B cell (primary cell): ENCODE data around the gene CTNNA1. TPM values are rescaled to one million over a fixed set of nuclear protein-coding genes. Genes with fewer than 3 reads are reported as not detected.
"Not testable (repeated sequence)": the region's sequence is repeated elsewhere in the genome, so short reads cannot be mapped to it uniquely, and the experiment has no call there.

Experiments
- ATAC-seq: fragments of 200-7000 bp; cut with Tn5 transposase; one replicate; pipeline ENCODE4 v1.10.0; 2021; ENCODE audit warnings: low read depth, mild to moderate bottlenecking, moderate number of reproducible peaks, moderate library complexity
- CTCF ChIA-PET: fragments of 350-600 bp; sonication (Branson Sonifier 250); formaldehyde crosslinking; loops from one replicate; lab custom pipeline; 2021; ENCODE audit warnings: antibody characterized with exemption, inconsistent platforms; lab: Charles Lee
- POLR2A ChIA-PET: fragments of 350-600 bp; sonication (Branson Sonifier 250); formaldehyde crosslinking; loops from one replicate; lab custom pipeline; 2021; ENCODE audit warnings: antibody characterized with exemption; lab: Charles Lee
- DNase-seq: peaks from one replicate; pipeline ENCODE4 v3.0.0; 2013
- H2AFZ ChIP-seq: 2 replicates; pipeline ENCODE4 v1.6.1; 2012; ENCODE audit warnings: mild to moderate bottlenecking, low read depth, low read length; ENCODE audit not compliant: insufficient read depth, poor library complexity, severe bottlenecking
- H3K27ac ChIP-seq, 2 donors: 1 replicate in 1 of 2; 2 replicates in 1 of 2; pipeline ENCODE4 v1.5.1; 2012 to 2013; ENCODE audit warnings: low read length in 2 of 2, mild to moderate bottlenecking in 2 of 2, moderate library complexity in 1 of 2
- H3K27me3 ChIP-seq, 4 experiments: fragments of 200-600 bp in 1 of 4; sonication (generic) in 1 of 4; replicated peaks in 1 of 4; 1 replicate in 2 of 4; 2 replicates in 2 of 4; pipeline versions ENCODE4 v1.6.1 to v1.7.0; 2013 to 2016; ENCODE audit warnings: low read length in 3 of 4, mild to moderate bottlenecking in 2 of 4, mixed read lengths in 1 of 4, moderate library complexity in 1 of 4; ENCODE audit not compliant: insufficient read depth in 4 of 4, control insufficient read depth in 3 of 4; ENCODE audit errors: control extremely low read depth in 1 of 4
- H3K36me3 ChIP-seq, 2 experiments: replicated peaks in 1 of 2; 1 replicate in 1 of 2; 2 replicates in 1 of 2; pipeline versions ENCODE4 v1.6.1 to v1.7.1; 2013; ENCODE audit warnings: low read length in 1 of 2; ENCODE audit not compliant: insufficient read depth in 2 of 2, control insufficient read depth in 1 of 2; ENCODE audit errors: control extremely low read depth in 1 of 2, extremely low read depth in 1 of 2
- H3K4me1 ChIP-seq, 2 donors: fragments of 200-600 bp in 1 of 2; sonication (generic) in 1 of 2; 1 replicate in 1 of 2; 2 replicates in 1 of 2; pipeline versions ENCODE4 v1.5.1 to v1.6.1; 2013 to 2017; ENCODE audit warnings: low read length in 2 of 2; ENCODE audit not compliant: control insufficient read depth in 2 of 2, insufficient read depth in 2 of 2
- H3K4me2 ChIP-seq: replicated peaks from 2 replicates; pipeline ENCODE3; 2012; ENCODE audit warnings: mild to moderate bottlenecking, low read depth, low read length; ENCODE audit not compliant: poor library complexity, severe bottlenecking
- H3K4me3 ChIP-seq, 5 experiments: fragments of 200-600 bp in 1 of 5; sonication (generic) in 1 of 5; 1 replicate in 3 of 5; 2 replicates in 2 of 5; pipeline versions ENCODE4 v1.5.1 to v1.7.0; 2011 to 2016; ENCODE audit warnings: low read length in 4 of 5, mild to moderate bottlenecking in 4 of 5, low read depth in 2 of 5, control low read depth in 1 of 5, moderate library complexity in 1 of 5; ENCODE audit not compliant: insufficient read depth in 1 of 5; ENCODE audit errors: control extremely low read depth in 1 of 5, extremely low read depth in 1 of 5
- H3K79me2 ChIP-seq: fragments of 200-600 bp; sonication (generic); one replicate; pipeline ENCODE4 v1.6.0; 2016; ENCODE audit warnings: low read length; ENCODE audit not compliant: control insufficient read depth, insufficient read depth
- H3K9ac ChIP-seq: fragments of 200-600 bp; sonication (generic); 2 replicates; pipeline ENCODE4 v1.6.1; 2017; ENCODE audit warnings: mild to moderate bottlenecking, low read length, moderate library complexity
- H3K9me3 ChIP-seq, 3 donors: one replicate each; pipeline versions ENCODE4 v1.6.1 to v1.7.1; 2013; ENCODE audit warnings: low read length in 2 of 3; ENCODE audit not compliant: control insufficient read depth in 2 of 3, insufficient read depth in 1 of 3; ENCODE audit errors: control extremely low read depth in 1 of 3
- H4K20me1 ChIP-seq: 2 replicates; pipeline ENCODE4 v1.6.0; 2012; ENCODE audit warnings: mild to moderate bottlenecking, low read length; ENCODE audit not compliant: insufficient read depth, control insufficient read depth, poor library complexity, severe bottlenecking
- H3K27ac Mint-ChIP-seq: one replicate; pipeline ENCODE4 v1.8.0; 2021; ENCODE audit warnings: mixed read lengths
- H3K27me3 Mint-ChIP-seq: one replicate; pipeline ENCODE4 v1.8.0; 2021; ENCODE audit warnings: mixed read lengths
- H3K4me1 Mint-ChIP-seq: one replicate; pipeline ENCODE4 v1.8.0; 2021; ENCODE audit warnings: mixed read lengths
- H3K4me3 Mint-ChIP-seq: one replicate; pipeline ENCODE4 v1.8.0; 2021; ENCODE audit warnings: mixed read lengths
- H3K9me3 Mint-ChIP-seq: one replicate; pipeline ENCODE4 v1.8.0; 2022; ENCODE audit warnings: mixed read lengths; ENCODE audit not compliant: insufficient read depth
- EZH2 ChIP-seq: IDR thresholded peaks from 2 replicates; pipeline ENCODE4 v1.6.1; 2012; ENCODE audit warnings: borderline replicate concordance, low read depth, mild to moderate bottlenecking, moderate library complexity, low read length; ENCODE audit not compliant: insufficient read depth, poor library complexity, severe bottlenecking
- WGBS: methylation state at CpG from one replicate; pipeline ENCODE4 v1.1.5; 2013; ENCODE audit warnings: missing lambda C conversion rate; ENCODE audit not compliant: insufficient coverage; 5-methylcytosine and 5-hydroxymethylcytosine counted together
- intact Hi-C: fragments of 100-400 bp; cut with micrococcal nuclease; formaldehyde crosslinking; loops from one replicate; pipeline ENCODE4 v1.10.0; 2022
- polyA plus RNA-seq: library from polyadenylated mRNA; depleted of rRNA; stranded (reverse); fragments of >200 nt; gene quantifications from 2 replicates; pipeline ENCODE4 v1.2.3, GENCODE V29; 2012
- total RNA-seq, 2 donors: library from RNA; stranded (reverse); fragments of 120-200 nt in 1 of 2; gene quantifications; 1 replicate in 1 of 2; 2 replicates in 1 of 2; pipeline versions ENCODE4 v1.2.3 to v1.2.4, GENCODE V29; 2013 to 2022
- TF ChIP-seq, protein P1 (sequence below): fragments of 200-600 bp; IDR thresholded peaks from one replicate; pipeline ENCODE4 v1.8.0; 2022; ENCODE audit warnings: antibody characterized with exemption, mild to moderate bottlenecking

CTNNA1 gene
- total and polyA plus RNA-seq, 2 donors (not counting 1 experiment from before 2014, with no cell fraction given) = 22.7 to 96.0 TPM

DNA sequence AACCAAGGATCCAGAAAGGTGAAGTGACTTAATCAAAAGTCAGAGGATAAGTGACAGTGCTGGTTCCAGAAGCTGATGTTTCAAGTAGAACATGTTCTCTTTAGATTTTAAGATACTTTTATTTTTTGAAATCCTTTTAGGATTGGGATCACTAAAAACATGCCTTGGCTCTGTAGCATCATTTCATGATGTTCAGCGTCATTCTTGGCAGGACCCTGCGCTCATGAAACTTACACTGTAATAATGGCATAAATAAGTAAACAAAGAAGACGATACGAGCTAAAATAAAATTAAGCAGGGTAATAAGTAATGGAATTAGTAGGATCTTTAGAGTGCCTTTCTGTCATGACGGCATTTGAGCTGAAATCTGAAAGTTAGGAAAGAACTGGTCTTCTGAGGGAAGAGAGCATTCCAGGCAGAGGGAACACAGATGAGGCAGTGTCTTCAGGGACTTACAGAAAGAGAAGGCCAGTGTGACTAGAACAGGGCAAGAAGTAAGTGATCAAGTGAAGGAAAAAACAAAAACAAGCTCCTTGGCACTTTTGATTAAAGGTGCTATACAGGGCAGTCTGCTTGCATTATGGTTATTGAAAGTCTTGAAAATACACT, 19.9 kb downstream of the CTNNA1 start:
- Histone ChIP-seq H3K4me1 (no peaks in the 10 kb centered on the region), H3K9me3 (no peaks in the 10 kb centered on the region), H3K4me2 (no peak overlapping the region), H3K36me3 (no peaks in the 10 kb centered on the region), H3K4me3 (no peak overlapping the region), H3K27ac (no peak overlapping the region), H3K9ac (no peak overlapping the region), H4K20me1 (peaks cover 16% of the 10 kb centered on the region), H3K79me2 (peaks cover 49% of the 10 kb centered on the region), H3K27me3 (no peaks in the 10 kb centered on the region), H2AFZ (no peak overlapping the region)
- Mint-ChIP-seq H3K9me3 (no peaks in the 10 kb centered on the region), H3K4me3 (no peak overlapping the region), H3K27ac (no peak overlapping the region), H3K27me3 (no peaks in the 10 kb centered on the region), H3K4me1 (peaks cover 4% of the 10 kb centered on the region)
- TF ChIP-seq, protein P1, sequence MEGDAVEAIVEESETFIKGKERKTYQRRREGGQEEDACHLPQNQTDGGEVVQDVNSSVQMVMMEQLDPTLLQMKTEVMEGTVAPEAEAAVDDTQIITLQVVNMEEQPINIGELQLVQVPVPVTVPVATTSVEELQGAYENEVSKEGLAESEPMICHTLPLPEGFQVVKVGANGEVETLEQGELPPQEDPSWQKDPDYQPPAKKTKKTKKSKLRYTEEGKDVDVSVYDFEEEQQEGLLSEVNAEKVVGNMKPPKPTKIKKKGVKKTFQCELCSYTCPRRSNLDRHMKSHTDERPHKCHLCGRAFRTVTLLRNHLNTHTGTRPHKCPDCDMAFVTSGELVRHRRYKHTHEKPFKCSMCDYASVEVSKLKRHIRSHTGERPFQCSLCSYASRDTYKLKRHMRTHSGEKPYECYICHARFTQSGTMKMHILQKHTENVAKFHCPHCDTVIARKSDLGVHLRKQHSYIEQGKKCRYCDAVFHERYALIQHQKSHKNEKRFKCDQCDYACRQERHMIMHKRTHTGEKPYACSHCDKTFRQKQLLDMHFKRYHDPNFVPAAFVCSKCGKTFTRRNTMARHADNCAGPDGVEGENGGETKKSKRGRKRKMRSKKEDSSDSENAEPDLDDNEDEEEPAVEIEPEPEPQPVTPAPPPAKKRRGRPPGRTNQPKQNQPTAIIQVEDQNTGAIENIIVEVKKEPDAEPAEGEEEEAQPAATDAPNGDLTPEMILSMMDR = no peak
- TF ChIP-seq EZH2 = no peak
- intact Hi-C loops = no loop called here
- ATAC-seq (no peak), DNase-seq (no peak)
- ChIA-PET POLR2A (no interaction called here), CTCF (no interaction called here)
- 94% methylated on average over 4 of the region's 5 CpGs for WGBS

DNA sequence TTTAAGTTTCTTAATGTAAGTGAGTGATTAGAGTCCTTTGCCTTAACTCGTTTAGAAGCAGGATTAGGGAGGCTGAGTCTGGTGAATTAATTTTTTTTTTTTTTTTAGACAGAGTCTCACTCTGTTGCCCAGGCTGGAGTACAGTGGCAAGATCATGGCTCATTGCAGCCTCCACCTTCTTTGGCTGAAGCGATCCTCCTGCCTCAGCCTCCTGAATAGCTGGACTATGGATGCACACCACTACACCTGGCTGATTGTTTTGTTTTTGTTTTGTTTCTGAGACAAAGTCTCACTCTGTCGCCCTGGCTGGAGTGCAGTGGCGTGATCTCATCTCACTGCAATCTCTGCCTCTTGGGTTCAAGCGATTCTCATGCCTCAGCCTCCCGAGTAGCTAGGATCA, 20.4 kb downstream of the CTNNA1 start:
- H4K20me1 ChIP-seq = peaks cover 16% of the 10 kb centered on the region
- 94% methylated on average over 6 of the region's 6 CpGs for WGBS
- H2AFZ ChIP-seq, H3K4me1 ChIP-seq, DNase-seq, H3K9me3 ChIP-seq, CTCF ChIA-PET, H3K4me3 Mint-ChIP-seq, H3K9ac ChIP-seq, POLR2A ChIA-PET, intact Hi-C loops, H3K4me3 ChIP-seq, H3K27me3 ChIP-seq, H3K4me2 ChIP-seq, H3K27ac Mint-ChIP-seq, H3K9me3 Mint-ChIP-seq, H3K36me3 ChIP-seq, H3K4me1 Mint-ChIP-seq, ATAC-seq, H3K27ac ChIP-seq, H3K27me3 Mint-ChIP-seq: not testable (repeated sequence)
- H3K79me2 ChIP-seq = peaks cover 44% of the 10 kb centered on the region
